Fibroblast of lung (primary cell): Measurements from ENCODE around the gene KRT71. TPM values are rescaled to one million over a fixed set of nuclear protein-coding genes. Genes with fewer than 3 reads are reported as not detected.

Source experiments
- DNase-seq, 2 donors: peaks; one replicate each; pipeline versions ENCODE4 v3.0.0 to v3.0.0-alpha.2; 2010; ENCODE audit warnings: low read depth in 2 of 2
- H2AFZ ChIP-seq: 2 replicates; pipeline ENCODE4 v1.5.1; 2012; ENCODE audit warnings: low read length, control low read depth, inconsistent platforms
- H3K27ac ChIP-seq: 2 replicates; pipeline ENCODE4 v1.5.1; 2011; ENCODE audit warnings: low read length, control low read depth; ENCODE audit not compliant: insufficient read depth
- H3K27me3 ChIP-seq: 2 replicates; pipeline ENCODE4 v1.5.1; 2011; ENCODE audit warnings: mild to moderate bottlenecking, low read length; ENCODE audit not compliant: control insufficient read depth, insufficient read depth
- H3K36me3 ChIP-seq: 2 replicates; pipeline ENCODE4 v1.5.1; 2011; ENCODE audit warnings: low read length; ENCODE audit not compliant: control insufficient read depth, insufficient read depth
- H3K4me1 ChIP-seq: 2 replicates; pipeline ENCODE4 v1.5.1; 2011; ENCODE audit warnings: low read length; ENCODE audit not compliant: control insufficient read depth, insufficient read depth; ENCODE audit errors: extremely low read depth
- H3K4me2 ChIP-seq: 2 replicates; pipeline ENCODE4 v1.5.1; 2011; ENCODE audit warnings: low read length, control low read depth; ENCODE audit not compliant: insufficient read depth; ENCODE audit errors: extremely low read depth
- H3K4me3 ChIP-seq, 4 experiments: fragments of 200-600 bp in 1 of 4; sonication (generic) in 1 of 4; replicated peaks in 1 of 4; 2 replicates each; pipeline ENCODE4 v1.5.1; 2011 to 2016; ENCODE audit warnings: low read length in 4 of 4, low read depth in 3 of 4, mild to moderate bottlenecking in 3 of 4, control low read depth in 2 of 4, inconsistent platforms in 1 of 4, mixed read lengths in 1 of 4; ENCODE audit not compliant: insufficient read depth in 1 of 4; ENCODE audit errors: control extremely low read depth in 1 of 4
- H3K79me2 ChIP-seq: 2 replicates; pipeline ENCODE4 v1.5.1; 2012; ENCODE audit warnings: mild to moderate bottlenecking, low read length, inconsistent platforms; ENCODE audit not compliant: control insufficient read depth, insufficient read depth
- H3K9ac ChIP-seq: 2 replicates; pipeline ENCODE4 v1.5.1; 2011; ENCODE audit warnings: mild to moderate bottlenecking, low read length, control low read depth; ENCODE audit not compliant: insufficient read depth
- H3K9me3 ChIP-seq: 2 replicates; pipeline ENCODE4 v1.5.1; 2012; ENCODE audit warnings: low read depth, low read length; ENCODE audit not compliant: control insufficient read depth, insufficient read depth
- H4K20me1 ChIP-seq: 2 replicates; pipeline ENCODE4 v1.5.1; 2011; ENCODE audit warnings: low read length; ENCODE audit not compliant: control insufficient read depth, insufficient read depth; ENCODE audit errors: extremely low read depth
- EZH2 ChIP-seq: IDR thresholded peaks from 2 replicates; pipeline ENCODE4 v1.5.1; 2012; ENCODE audit warnings: low read length, control low read depth, mild to moderate bottlenecking; ENCODE audit errors: missing control alignments
- polyA plus RNA-seq, 2 donors: library from polyadenylated mRNA; depleted of rRNA in 1 of 2; stranded (reverse) in 1 of 2; unstranded in 1 of 2; fragments of >200 nt; gene quantifications; 2 replicates each; pipeline ENCODE4 v1.2.1, GENCODE V29; 2011 to 2012; ENCODE audit warnings: missing spikeins in 1 of 2
- total RNA-seq: library from RNA; depleted of rRNA; stranded (reverse); fragments of >200 nt; gene quantifications from 2 replicates; pipeline ENCODE4 v1.2.1, GENCODE V29; 2014
- TF ChIP-seq, protein P1 (sequence below), 2 donors: IDR thresholded peaks in 1 of 2; conservative IDR thresholded peaks in 1 of 2; 1 replicate in 1 of 2; 2 replicates in 1 of 2; pipeline ENCODE4 v1.5.1; 2011 to 2012; ENCODE audit warnings: low read length in 2 of 2, control low read depth in 1 of 2, inconsistent platforms in 1 of 2, low read depth in 1 of 2, mild to moderate bottlenecking in 1 of 2

KRT71 gene
- total and polyA plus RNA-seq, 2 donors (not counting 1 experiment from before 2014, with no cell fraction given), result not detected

DNA sequence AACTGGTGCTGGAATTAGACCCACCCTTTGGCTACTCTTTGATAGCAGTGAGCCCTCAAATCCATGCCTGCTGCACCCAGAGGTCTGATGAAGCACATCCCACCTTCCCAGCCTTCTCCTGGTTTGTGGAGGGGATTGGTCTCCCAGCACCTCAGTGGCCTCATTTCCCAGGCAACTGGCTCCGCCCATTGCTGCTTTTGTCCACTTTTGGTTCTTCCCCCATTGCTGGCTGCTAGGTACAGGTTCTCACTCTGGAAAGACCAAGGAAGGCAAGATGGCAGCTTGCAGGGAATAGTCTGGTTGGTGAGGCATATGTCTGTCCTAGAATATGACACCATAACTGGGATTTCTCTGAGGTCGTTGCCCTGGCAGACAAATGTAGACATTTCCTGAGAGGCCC is 22.6 kb downstream of the KRT71 start:
- H2AFZ ChIP-seq, result no peak overlapping the region
- peaks cover 2% of the 10 kb centered on the region for H3K27me3 ChIP-seq

DNA sequence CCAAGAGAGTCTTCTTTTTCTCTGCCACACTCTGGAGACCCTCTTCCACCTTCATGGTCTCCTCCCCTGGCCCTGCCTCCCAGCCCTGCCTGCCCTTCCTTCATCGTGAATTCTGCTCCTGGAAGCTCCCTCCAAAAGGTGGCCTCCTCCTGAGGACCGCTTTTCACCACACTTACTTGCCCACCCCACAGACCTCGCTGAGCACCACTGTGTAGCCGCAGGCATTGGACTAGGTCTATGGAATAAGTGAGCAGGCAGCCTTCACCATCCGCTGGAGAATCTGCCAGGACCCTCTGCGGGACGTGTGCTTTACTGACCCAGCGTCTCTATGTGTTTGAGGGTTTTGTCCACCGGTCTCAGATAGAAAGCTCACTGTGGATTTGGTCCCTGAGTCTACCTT is 23.1 kb downstream of the KRT71 start:
- Histone ChIP-seq H3K4me1 (no peaks in the 10 kb centered on the region), H3K27me3 (peaks cover 2% of the 10 kb centered on the region), H3K36me3 (no peaks in the 10 kb centered on the region), H2AFZ (no peak overlapping the region), H3K79me2 (no peaks in the 10 kb centered on the region), H3K9ac (no peak overlapping the region), H4K20me1 (no peaks in the 10 kb centered on the region), H3K4me3 (no peak overlapping the region), H3K9me3 (no peaks in the 10 kb centered on the region), H3K4me2 (no peak overlapping the region), H3K27ac (no peak overlapping the region)
- no peak for DNase-seq
- TF ChIP-seq, protein P1, sequence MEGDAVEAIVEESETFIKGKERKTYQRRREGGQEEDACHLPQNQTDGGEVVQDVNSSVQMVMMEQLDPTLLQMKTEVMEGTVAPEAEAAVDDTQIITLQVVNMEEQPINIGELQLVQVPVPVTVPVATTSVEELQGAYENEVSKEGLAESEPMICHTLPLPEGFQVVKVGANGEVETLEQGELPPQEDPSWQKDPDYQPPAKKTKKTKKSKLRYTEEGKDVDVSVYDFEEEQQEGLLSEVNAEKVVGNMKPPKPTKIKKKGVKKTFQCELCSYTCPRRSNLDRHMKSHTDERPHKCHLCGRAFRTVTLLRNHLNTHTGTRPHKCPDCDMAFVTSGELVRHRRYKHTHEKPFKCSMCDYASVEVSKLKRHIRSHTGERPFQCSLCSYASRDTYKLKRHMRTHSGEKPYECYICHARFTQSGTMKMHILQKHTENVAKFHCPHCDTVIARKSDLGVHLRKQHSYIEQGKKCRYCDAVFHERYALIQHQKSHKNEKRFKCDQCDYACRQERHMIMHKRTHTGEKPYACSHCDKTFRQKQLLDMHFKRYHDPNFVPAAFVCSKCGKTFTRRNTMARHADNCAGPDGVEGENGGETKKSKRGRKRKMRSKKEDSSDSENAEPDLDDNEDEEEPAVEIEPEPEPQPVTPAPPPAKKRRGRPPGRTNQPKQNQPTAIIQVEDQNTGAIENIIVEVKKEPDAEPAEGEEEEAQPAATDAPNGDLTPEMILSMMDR (conservative IDR thresholded peaks at IDR 0.05 in 1 of 2, IDR thresholded peaks at IDR 0.05 in 1 of 2; ENCODE audit: low read depth in 1 of 2, low read length in 2 of 2), result no peak

More for the DNA sequence above, 22.6 kb downstream of the KRT71 start:
- Histone ChIP-seq H3K4me3 (no peak overlapping the region), H3K9ac (no peak overlapping the region), H3K9me3 (no peaks in the 10 kb centered on the region), H4K20me1 (no peaks in the 10 kb centered on the region), H3K4me1 (no peaks in the 10 kb centered on the region), H3K79me2 (no peaks in the 10 kb centered on the region), H3K36me3 (no peaks in the 10 kb centered on the region), H3K27ac (no peak overlapping the region), H3K4me2 (no peak overlapping the region)
- no peak for DNase-seq
- TF ChIP-seq, protein P1 (conservative IDR thresholded peaks at IDR 0.05 in 1 of 2, IDR thresholded peaks at IDR 0.05 in 1 of 2; ENCODE audit: low read depth in 1 of 2, low read length in 2 of 2), result no peak
- no peak for TF ChIP-seq EZH2

DNA sequence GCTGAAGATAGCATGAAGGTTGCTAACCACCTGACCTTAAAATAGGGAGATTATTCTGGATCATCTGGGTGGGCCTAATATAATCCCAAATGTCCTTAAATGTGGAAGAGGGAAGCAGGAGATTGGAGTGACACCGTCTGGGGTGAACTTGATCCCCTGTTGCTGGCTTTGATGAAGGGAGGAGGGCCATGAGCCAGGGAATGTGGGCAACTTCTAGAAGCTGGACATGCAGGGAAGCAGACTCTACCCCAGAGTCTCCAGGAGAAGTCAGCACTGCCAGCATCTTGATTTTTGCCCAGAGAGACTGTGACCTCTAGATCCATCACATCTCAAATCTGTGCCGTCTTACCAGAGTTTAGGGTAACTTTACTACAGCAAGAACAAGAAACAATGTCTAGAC is 23.5 kb downstream of the KRT71 start:
- H3K9ac ChIP-seq, result no peak overlapping the region
- H3K36me3 ChIP-seq, result no peaks in the 10 kb centered on the region
- no peaks in the 10 kb centered on the region for H3K9me3 ChIP-seq
- no peak overlapping the region for H3K4me3 ChIP-seq
- H4K20me1 ChIP-seq, result no peaks in the 10 kb centered on the region
- H3K4me1 ChIP-seq, result no peaks in the 10 kb centered on the region
- TF ChIP-seq, protein P1 (conservative IDR thresholded peaks at IDR 0.05 in 1 of 2, IDR thresholded peaks at IDR 0.05 in 1 of 2; ENCODE audit: low read depth in 1 of 2, low read length in 2 of 2), result no peak
- no peak for TF ChIP-seq EZH2
- no peak for DNase-seq
- no peak overlapping the region for H2AFZ ChIP-seq
- no peak overlapping the region for H3K4me2 ChIP-seq
- H3K27me3 ChIP-seq, result peaks cover 2% of the 10 kb centered on the region
- no peaks in the 10 kb centered on the region for H3K79me2 ChIP-seq
- no peak overlapping the region for H3K27ac ChIP-seq
